GM06990 (cell line): ENCODE measurements around the gene RNF114.

ENCODE experiments used
- DNase-seq: peaks from one replicate; pipeline ENCODE4 v3.0.0-alpha.2; 2011; ENCODE audit not compliant: insufficient read length; ENCODE audit errors: extremely low read depth
- H3K27me3 ChIP-seq: replicated peaks from 2 replicates; pipeline ENCODE4 v1.6.0; 2011; ENCODE audit warnings: low read length; ENCODE audit not compliant: control insufficient read depth, insufficient read depth
- H3K36me3 ChIP-seq: 2 replicates; pipeline ENCODE4 v1.5.1; 2011; ENCODE audit warnings: low read length; ENCODE audit not compliant: control insufficient read depth, insufficient read depth
- H3K4me3 ChIP-seq: replicated peaks from 2 replicates; pipeline ENCODE4 v1.5.1; 2011; ENCODE audit warnings: low read depth, mild to moderate bottlenecking, control low read depth, low read length
- CTCF ChIP-seq: IDR thresholded peaks from 2 replicates; pipeline ENCODE4 v1.5.1; 2011; ENCODE audit warnings: low read length, control low read depth, mild to moderate bottlenecking, inconsistent platforms; ENCODE audit not compliant: insufficient read depth, poor library complexity, severe bottlenecking

Gene RNF114

GRCh38 chr20:49918446-49918845 lies 17.8 kb upstream of the RNF114 start:
- Histone ChIP-seq H3K4me3 (no peak overlapping the region), H3K27me3 (no peaks in the 10 kb centered on the region), H3K36me3 (no peaks in the 10 kb centered on the region)
- no peak for DNase-seq
- TF ChIP-seq CTCF, result no peak

GRCh38 chr20:49919009-49919408 lies 17.2 kb upstream of the RNF114 start:
- Histone ChIP-seq H3K36me3 (no peaks in the 10 kb centered on the region), H3K4me3 (no peak overlapping the region), H3K27me3 (no peaks in the 10 kb centered on the region)
- TF ChIP-seq CTCF, result no peak
- DNase-seq, result no peak

- H3K27me3 ChIP-seq, result no peaks in the 10 kb centered on the region
- TF ChIP-seq CTCF, result no peak
- H3K4me3 ChIP-seq, result no peak overlapping the region
These were observed 16.7 kb upstream of the RNF114 start for GRCh38 chr20:49919461-49919860.

GRCh38 chr20:49924247-49924646 lies 11.9 kb upstream of the RNF114 start:
- TF ChIP-seq CTCF, result no peak
- no peak for DNase-seq
- H3K36me3 ChIP-seq, result no peaks in the 10 kb centered on the region
- no peak overlapping the region for H3K4me3 ChIP-seq
- no peaks in the 10 kb centered on the region for H3K27me3 ChIP-seq

More at GRCh38 chr20:49919461-49919860, 16.7 kb upstream of the RNF114 start:
- H3K36me3 ChIP-seq, result no peaks in the 10 kb centered on the region
- DNase-seq, result no peak

- no peak for DNase-seq
- Histone ChIP-seq H3K27me3 (no peaks in the 10 kb centered on the region), H3K4me3 (no peak overlapping the region), H3K36me3 (no peaks in the 10 kb centered on the region)
- TF ChIP-seq CTCF, result no peak
These were observed 10.2 kb upstream of the RNF114 start for GRCh38 chr20:49925901-49926454.
